PC-9 (cell line): ENCODE measurements around the gene SLC24A4. TPM values are rescaled to one million over a fixed set of nuclear protein-coding genes. Genes with fewer than 3 reads are reported as not detected.

Experiments
- BruUV-seq: library from RNA; stranded (reverse); fragments of 400-500 nt; replicated peaks from 2 replicates; lab custom pipeline; 2021; lab: Mats Ljungman, UMichigan
- CTCF ChIA-PET: fragments of 300-600 bp; sonication (Branson Sonifier 250); formaldehyde crosslinking; loops from one replicate; lab custom pipeline; 2022; ENCODE audit warnings: antibody characterized with exemption; lab: Charles Lee
- POLR2A ChIA-PET: fragments of 300-600 bp; sonication (Branson Sonifier 250); formaldehyde crosslinking; loops from one replicate; lab custom pipeline; 2022; ENCODE audit warnings: antibody characterized with exemption; ENCODE audit not compliant: unreplicated experiment; lab: Charles Lee
- DNase-seq, 2 experiments: peaks; one replicate each; pipeline versions ENCODE4 v3.0.0 to v3.0.0-alpha.2; 2015 to 2022; ENCODE audit warnings: mixed read lengths in 1 of 2
- H2AFZ ChIP-seq: fragments of 200-600 bp; sonication (generic); 2 replicates; pipeline ENCODE4 v1.8.1; 2017; ENCODE audit warnings: antibody characterized with exemption
- H3F3A ChIP-seq: fragments of 200-600 bp; sonication (generic); 2 replicates; pipeline ENCODE4 v1.8.1; 2017; ENCODE audit warnings: antibody characterized with exemption, mild to moderate bottlenecking, low read depth; ENCODE audit not compliant: insufficient read depth
- H3K27ac ChIP-seq: fragments of 200-600 bp; sonication (generic); 2 replicates; pipeline ENCODE4 v1.6.1; 2016; ENCODE audit warnings: mixed run types
- H3K27me3 ChIP-seq: fragments of 200-600 bp; sonication (generic); 2 replicates; pipeline ENCODE4 v1.6.1; 2016; ENCODE audit warnings: low read depth, mixed run types; ENCODE audit not compliant: insufficient read depth
- H3K36me3 ChIP-seq: fragments of 200-600 bp; sonication (generic); 2 replicates; pipeline ENCODE4 v1.6.1; 2016; ENCODE audit warnings: low read depth, mixed run types
- H3K4me1 ChIP-seq: fragments of 200-600 bp; sonication (generic); replicated peaks from 2 replicates; pipeline ENCODE4 v1.6.1; 2016; ENCODE audit warnings: mixed run types; ENCODE audit not compliant: insufficient read depth
- H3K4me2 ChIP-seq: fragments of 200-600 bp; sonication (generic); 2 replicates; pipeline ENCODE4 v1.6.1; 2017; ENCODE audit warnings: mixed run types
- H3K4me3 ChIP-seq: fragments of 200-600 bp; sonication (generic); 2 replicates; pipeline ENCODE4 v1.6.1; 2016; ENCODE audit warnings: mixed run types
- H3K79me2 ChIP-seq: fragments of 200-600 bp; sonication (generic); 2 replicates; pipeline ENCODE4 v1.6.1; 2017; ENCODE audit warnings: low read depth, mixed run types
- H3K9me2 ChIP-seq: fragments of 200-600 bp; sonication (generic); 2 replicates; pipeline ENCODE4 v1.8.1; 2017; ENCODE audit warnings: mild to moderate bottlenecking; ENCODE audit not compliant: insufficient read depth
- H3K9me3 ChIP-seq: fragments of 200-600 bp; sonication (generic); 2 replicates; pipeline ENCODE4 v1.8.1; 2016; ENCODE audit warnings: low read depth; ENCODE audit not compliant: insufficient read depth
- H4K20me1 ChIP-seq: fragments of 200-600 bp; sonication (generic); 2 replicates; pipeline ENCODE4 v1.8.1; 2017; ENCODE audit not compliant: insufficient read depth
- CTCF ChIP-seq: fragments of 200-600 bp; sonication (generic); conservative IDR thresholded peaks from 2 replicates; pipeline ENCODE4 v1.6.1; 2017; ENCODE audit warnings: mixed run types, antibody characterized with exemption, mild to moderate bottlenecking, moderate library complexity
- EZH2 ChIP-seq: fragments of 200-600 bp; sonication (generic); IDR thresholded peaks from 2 replicates; pipeline ENCODE4 v1.8.0; 2017; ENCODE audit warnings: antibody characterized with exemption, low read depth
- intact Hi-C: fragments of 100-400 bp; cut with micrococcal nuclease; formaldehyde crosslinking; loops from one replicate; pipeline ENCODE4 v1.10.0; 2022; ENCODE audit not compliant: unreplicated experiment
- total RNA-seq: library from RNA; stranded (reverse); gene quantifications from 2 replicates; pipeline ENCODE4 v1.2.3, GENCODE V29; 2021

Gene SLC24A4
- total RNA-seq, 1 experiment from 2014 or later = not detected

GRCh38 chr14:92411941-92412340 lies 89.0 kb downstream of the SLC24A4 start:
- POLR2A ChIA-PET = no interaction called here

GRCh38 chr14:92412912-92413311 lies 89.9 kb downstream of the SLC24A4 start:
- H3K27me3 ChIP-seq = no peaks in the 10 kb centered on the region
- ChIA-PET CTCF (no interaction called here), POLR2A (no interaction called here)
- no peak overlapping the region for H3K4me2 ChIP-seq
- no peaks in the 10 kb centered on the region for H3F3A ChIP-seq
- no peak for TF ChIP-seq CTCF
- H3K27ac ChIP-seq = no peak overlapping the region
- H3K36me3 ChIP-seq = no peaks in the 10 kb centered on the region
- H3K79me2 ChIP-seq = no peaks in the 10 kb centered on the region
- H2AFZ ChIP-seq = no peak overlapping the region
- H4K20me1 ChIP-seq = no peaks in the 10 kb centered on the region
- peaks cover 13% of the 10 kb centered on the region; the same call in 1 of the 2 replicates for H3K4me1 ChIP-seq
- no peaks in the 10 kb centered on the region for H3K9me3 ChIP-seq
- no TSS peak for BruUV-seq
- no peak overlapping the region for H3K4me3 ChIP-seq
- intact Hi-C loops = no loop called here
- H3K9me2 ChIP-seq = no peaks in the 10 kb centered on the region
- DNase-seq = no peak

More at GRCh38 chr14:92411941-92412340, 89.0 kb downstream of the SLC24A4 start:
- H2AFZ ChIP-seq = no peak overlapping the region
- CTCF ChIA-PET = no interaction called here
- no peak overlapping the region for H3K27ac ChIP-seq
- no peaks in the 10 kb centered on the region for H4K20me1 ChIP-seq
- H3K9me3 ChIP-seq = peaks cover 2% of the 10 kb centered on the region; the same call in 1 of the 2 replicates
- H3K9me2 ChIP-seq = no peaks in the 10 kb centered on the region
- no peak overlapping the region for H3K4me3 ChIP-seq
- TF ChIP-seq CTCF (no peak), EZH2 (no peak)
- intact Hi-C loops = no loop called here
- H3K27me3 ChIP-seq = no peaks in the 10 kb centered on the region
- peaks cover 14% of the 10 kb centered on the region; the same call in 1 of the 2 replicates for H3K4me1 ChIP-seq
- no peaks in the 10 kb centered on the region for H3K79me2 ChIP-seq
- BruUV-seq = no TSS peak
- H3K4me2 ChIP-seq = no peak overlapping the region
- H3F3A ChIP-seq = no peaks in the 10 kb centered on the region
- no peaks in the 10 kb centered on the region for H3K36me3 ChIP-seq
- no peak for DNase-seq

- no peaks in the 10 kb centered on the region for H3K36me3 ChIP-seq
- no TSS peak for BruUV-seq
- no peaks in the 10 kb centered on the region for H4K20me1 ChIP-seq
- intact Hi-C loops = no loop called here
- H3K79me2 ChIP-seq = no peaks in the 10 kb centered on the region
- H3K9me2 ChIP-seq = no peaks in the 10 kb centered on the region
- no peak overlapping the region for H3K4me3 ChIP-seq
- no peak overlapping the region for H3K27ac ChIP-seq
- H3K27me3 ChIP-seq = no peaks in the 10 kb centered on the region
- TF ChIP-seq CTCF (no peak), EZH2 (no peak)
- H3F3A ChIP-seq = no peaks in the 10 kb centered on the region
- CTCF ChIA-PET = no interaction called here
- no peak overlapping the region for H2AFZ ChIP-seq
- no peak overlapping the region for H3K4me2 ChIP-seq
- H3K4me1 ChIP-seq = peaks cover 9% of the 10 kb centered on the region; the same call in 1 of the 2 replicates
- no peaks in the 10 kb centered on the region for H3K9me3 ChIP-seq
- no peak for DNase-seq
- POLR2A ChIA-PET = no interaction called here
These were observed 90.4 kb downstream of the SLC24A4 start for GRCh38 chr14:92413379-92413778.
